HL-60 (cell line): ENCODE results near the gene PLCH2.
"Not testable (repeated sequence)": the region's sequence is repeated elsewhere in the genome, so short reads cannot be mapped to it uniquely, and the experiment has no call there.

ENCODE experiments used
- DNase-seq, 2 experiments: peaks; one replicate each; pipeline ENCODE4 v3.0.0-alpha.2; 2010 to 2020; ENCODE audit warnings: low read depth in 1 of 2, low spot score in 1 of 2
- H3K27ac ChIP-seq: fragments of 250-450 bp; sonication (Bioruptor Pico); replicated peaks from 2 replicates; pipeline ENCODE4 v1.5.1; 2020; ENCODE audit warnings: mild to moderate bottlenecking, moderate library complexity
- H3K27me3 ChIP-seq: fragments of 250-450 bp; sonication (Bioruptor Pico); 2 replicates; pipeline ENCODE4 v1.5.1; 2021; ENCODE audit warnings: mild to moderate bottlenecking, moderate library complexity; ENCODE audit not compliant: insufficient read depth, poor library complexity, severe bottlenecking
- H3K4me3 ChIP-seq: replicated peaks from 2 replicates; pipeline ENCODE4 v1.5.1; 2011; ENCODE audit warnings: mild to moderate bottlenecking, control low read depth, low read length; ENCODE audit not compliant: insufficient read depth
- CTCF ChIP-seq: IDR thresholded peaks from one replicate; pipeline ENCODE4 v1.5.1; 2011; ENCODE audit warnings: low read length, control low read depth, inconsistent platforms; ENCODE audit not compliant: insufficient read depth
- GABPA ChIP-seq: IDR thresholded peaks from 2 replicates; pipeline ENCODE4 v1.6.1; 2012; ENCODE audit warnings: low read depth
- POLR2AphosphoS5 ChIP-seq: IDR thresholded peaks from 2 replicates; pipeline ENCODE4 v1.6.1; 2012; ENCODE audit warnings: low read depth
- REST ChIP-seq: IDR thresholded peaks from 2 replicates; pipeline ENCODE4 v1.6.1; 2012; ENCODE audit warnings: low read depth; ENCODE audit not compliant: insufficient replicate concordance
- SPI1 ChIP-seq: IDR thresholded peaks from 2 replicates; pipeline ENCODE4 v1.6.1; 2012; ENCODE audit warnings: low read depth, mild to moderate bottlenecking, borderline replicate concordance

Gene PLCH2

GRCh38 chr1:2458687-2459086 lies 17.4 kb upstream of the PLCH2 start:
- TF ChIP-seq CTCF (no peak), POLR2AphosphoS5 (no peak), REST (no peak), SPI1 (no peak), GABPA (no peak)
- Histone ChIP-seq H3K4me3 (no peak overlapping the region), H3K27ac (no peak overlapping the region), H3K27me3 (peaks cover 3% of the 10 kb centered on the region)
- DNase-seq, result no peak

- H3K27ac ChIP-seq, H3K4me3 ChIP-seq, DNase-seq, H3K27me3 ChIP-seq: not testable (repeated sequence)
These were observed 16.9 kb upstream of the PLCH2 start for GRCh38 chr1:2459102-2459753.

- H3K27ac ChIP-seq, result no peak overlapping the region
- DNase-seq, result no peak
- TF ChIP-seq SPI1 (no peak), REST (peak; percentile 48), GABPA (no peak), CTCF (no peak), POLR2AphosphoS5 (no peak)
- H3K27me3 ChIP-seq, result peaks cover 3% of the 10 kb centered on the region
- no peak overlapping the region for H3K4me3 ChIP-seq
These were observed 16.3 kb upstream of the PLCH2 start for GRCh38 chr1:2459757-2460156.

GRCh38 chr1:2460203-2460602 lies 15.9 kb upstream of the PLCH2 start:
- H3K4me3 ChIP-seq, result no peak overlapping the region
- TF ChIP-seq CTCF (no peak), SPI1 (no peak), REST (no peak), POLR2AphosphoS5 (no peak), GABPA (no peak)
- H3K27me3 ChIP-seq, result peaks cover 3% of the 10 kb centered on the region
- no peak for DNase-seq
- no peak overlapping the region for H3K27ac ChIP-seq
